Measurements from ENCODE around the gene SPEF2. TPM values are rescaled to one million over a fixed set of nuclear protein-coding genes. Genes with fewer than 3 reads are reported as not detected.
A peak's percentile ranks its signal among the peaks of the same experiment; 100 is the strongest.

SPEF2 gene
- total and polyA plus RNA-seq, 10 of the 15 experiments (the other 5 are each of a cell fraction or from before 2014, with no cell fraction given) = 0.03 to 2.0 (median 0.07) TPM; not detected in 3

GRCh38 chr5:35777358-35778087, 159.9 kb downstream of the SPEF2 start:
- ATAC-seq (peak; percentile 90), DNase-seq (ENCODE audit: low read depth, low spot score) (no peak), FAIRE-seq (peak; percentile 80)
- no TSS peak for BruUV-seq (replicated peaks)
- H3K4me2 ChIP-seq (ENCODE audit: control insufficient read depth, insufficient read depth) = no peak overlapping the region
- H3K79me2 ChIP-seq (ENCODE audit: control insufficient read depth, insufficient read depth, low read length) = no peaks in the 10 kb centered on the region
- no peaks in the 10 kb centered on the region for H3K36me3 ChIP-seq (ENCODE audit: control insufficient read depth in 2 of 2, insufficient read depth in 2 of 2, low read length in 1 of 2)
- no peak overlapping the region for H3K27ac ChIP-seq (ENCODE audit: control insufficient read depth, insufficient read depth)
- no peaks in the 10 kb centered on the region for H3K27me3 ChIP-seq (replicated peaks in 1 of 2; ENCODE audit: control insufficient read depth in 2 of 2, insufficient read depth in 2 of 2, low read length in 1 of 2)
- no peak overlapping the region for H3K9ac ChIP-seq (ENCODE audit: control insufficient read depth, insufficient read depth, low read length)
- no peaks in the 10 kb centered on the region for H3K9me3 ChIP-seq (replicated peaks; ENCODE audit: control insufficient read depth, insufficient read depth, low read length)
- H4K20me1 ChIP-seq (ENCODE audit: control insufficient read depth, insufficient read depth) = no peaks in the 10 kb centered on the region
- RAD21 ChIA-PET (ENCODE audit: unreplicated experiment) = interaction anchor here (0.7 to 7.4 kb wide), 15 partner anchors 13 to 154 kb away, joined by 3 to 128 read pairs (median 4); no protein-coding TSS in a partner anchor
- H2AFZ ChIP-seq (ENCODE audit: control insufficient read depth, low read depth, low read length) = no peak overlapping the region
- SMC1A ChIA-PET (ENCODE audit: uncharacterized antibody, unreplicated experiment) = interaction anchor here (0.6 to 10.1 kb wide), 27 partner anchors 8 to 694 kb away, joined by 3 to 276 read pairs (median 4); partner anchors contain the start of gene CAPSL
- H3K4me3 ChIP-seq = no peak overlapping the region
- CTCF ChIA-PET = interaction anchor here (0.6 to 10.6 kb wide), 24 partner anchors 9 to 687 kb away, joined by 3 to 359 read pairs (median 6); no protein-coding TSS in a partner anchor
- intact Hi-C loops (cut with micrococcal nuclease; ENCODE audit: unreplicated experiment) (loop anchor here (1.0 to 5.0 kb wide), 4 partner anchors 75 to 690 kb away; no protein-coding TSS in a partner anchor), in situ Hi-C loops (cut with MboI) (loop anchor here (5.0 kb wide), 1 partner anchor 145 kb away; no protein-coding TSS in a partner anchor)
- 23% methylated on average over 9 of the region's 9 CpGs for WGBS (ENCODE audit: insufficient coverage, insufficient replicate concordance, low lambda C conversion rate, missing lambda C conversion rate)
- POLR2A ChIA-PET = interaction anchor here (0.5 kb wide), 1 partner anchor 148 kb away, joined by 3 read pairs; no protein-coding TSS in a partner anchor
- no peaks in the 10 kb centered on the region for H3K4me1 ChIP-seq (ENCODE audit: control insufficient read depth, insufficient read depth, low read length)
- TF ChIP-seq ZNF384 (IDR thresholded peaks at IDR 0.05; ENCODE audit: borderline replicate concordance, low read depth, low read length) (no peak), PKNOX1 (IDR thresholded peaks at IDR 0.05) (no peak), CTCF (IDR thresholded peaks at IDR 0.05 in 2 of 3, conservative IDR thresholded peaks at IDR 0.05 in 1 of 3; ENCODE audit: control insufficient read depth in 2 of 3, extremely low read depth in 1 of 3, insufficient read depth in 1 of 3, low read depth in 3 of 3, low read length in 3 of 3) (peak; percentile 53 to 67 (median 56); a peak in 5 of 6 replicates), REST (IDR thresholded peaks at IDR 0.05; ENCODE audit: low read depth, low read length) (no peak), CBX3 (IDR thresholded peaks at IDR 0.05; ENCODE audit: borderline replicate concordance, low read depth) (no peak), NFYB (IDR thresholded peaks at IDR 0.05; ENCODE audit: insufficient read depth, low read depth, low read length) (no peak), ZNF207 (IDR thresholded peaks at IDR 0.05; ENCODE audit: borderline replicate concordance) (no peak), USF2 (IDR thresholded peaks at IDR 0.05; ENCODE audit: borderline replicate concordance, low read depth, low read length) (no peak), STAT1 (conservative IDR thresholded peaks at IDR 0.05) (no peak), RAD21 (IDR thresholded peaks at IDR 0.05; ENCODE audit: insufficient read depth, low read depth, low read length) (peak; percentile 88), NFIC (IDR thresholded peaks at IDR 0.05; ENCODE audit: low read depth, low read length) (no peak), KLF5 (IDR thresholded peaks at IDR 0.05; ENCODE audit: partially characterized antibody) (no peak)
